ENCODE results near the gene OLIG1. TPM values are rescaled to one million over a fixed set of nuclear protein-coding genes. Genes with fewer than 3 reads are reported as not detected.

OLIG1 gene
- total RNA-seq, 1 donor from 2014 or later, result not detected

DNA sequence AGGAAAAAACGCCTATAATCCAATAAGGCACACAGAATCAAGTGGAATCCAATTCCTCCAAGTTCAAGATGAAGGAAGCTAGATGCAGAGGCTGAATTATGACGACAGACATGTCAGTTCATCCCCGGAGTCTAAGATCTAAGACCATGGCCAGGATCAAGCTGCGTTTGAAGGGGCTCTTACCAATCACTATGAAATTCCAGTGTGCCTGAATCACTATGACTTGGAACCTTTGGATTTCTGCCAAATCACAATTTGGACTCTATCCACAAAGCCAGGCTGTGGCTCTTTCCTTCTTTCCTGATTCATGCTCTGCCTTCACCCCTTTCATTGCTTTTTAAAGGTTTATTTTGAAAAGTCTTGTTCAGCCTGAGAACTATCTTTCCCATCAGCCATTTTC lies 27.1 kb upstream of the OLIG1 start:
- DNase-seq (ENCODE audit: low spot score), result no peak
- Mint-ChIP-seq H3K9me3 (ENCODE audit: low read depth) (peaks cover 5% of the 10 kb centered on the region), H3K36me3 (ENCODE audit: low read depth) (no peaks in the 10 kb centered on the region), H3K4me1 (ENCODE audit: low read depth) (peaks cover 11% of the 10 kb centered on the region), H3K27me3 (ENCODE audit: low read depth) (peaks cover 17% of the 10 kb centered on the region), H3K4me3 (ENCODE audit: unreplicated experiment) (no peak overlapping the region), H3K27ac (ENCODE audit: unreplicated experiment) (no peak overlapping the region)
- TF ChIP-seq, protein P1, sequence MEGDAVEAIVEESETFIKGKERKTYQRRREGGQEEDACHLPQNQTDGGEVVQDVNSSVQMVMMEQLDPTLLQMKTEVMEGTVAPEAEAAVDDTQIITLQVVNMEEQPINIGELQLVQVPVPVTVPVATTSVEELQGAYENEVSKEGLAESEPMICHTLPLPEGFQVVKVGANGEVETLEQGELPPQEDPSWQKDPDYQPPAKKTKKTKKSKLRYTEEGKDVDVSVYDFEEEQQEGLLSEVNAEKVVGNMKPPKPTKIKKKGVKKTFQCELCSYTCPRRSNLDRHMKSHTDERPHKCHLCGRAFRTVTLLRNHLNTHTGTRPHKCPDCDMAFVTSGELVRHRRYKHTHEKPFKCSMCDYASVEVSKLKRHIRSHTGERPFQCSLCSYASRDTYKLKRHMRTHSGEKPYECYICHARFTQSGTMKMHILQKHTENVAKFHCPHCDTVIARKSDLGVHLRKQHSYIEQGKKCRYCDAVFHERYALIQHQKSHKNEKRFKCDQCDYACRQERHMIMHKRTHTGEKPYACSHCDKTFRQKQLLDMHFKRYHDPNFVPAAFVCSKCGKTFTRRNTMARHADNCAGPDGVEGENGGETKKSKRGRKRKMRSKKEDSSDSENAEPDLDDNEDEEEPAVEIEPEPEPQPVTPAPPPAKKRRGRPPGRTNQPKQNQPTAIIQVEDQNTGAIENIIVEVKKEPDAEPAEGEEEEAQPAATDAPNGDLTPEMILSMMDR (IDR thresholded peaks at IDR 0.05), result no peak

DNA sequence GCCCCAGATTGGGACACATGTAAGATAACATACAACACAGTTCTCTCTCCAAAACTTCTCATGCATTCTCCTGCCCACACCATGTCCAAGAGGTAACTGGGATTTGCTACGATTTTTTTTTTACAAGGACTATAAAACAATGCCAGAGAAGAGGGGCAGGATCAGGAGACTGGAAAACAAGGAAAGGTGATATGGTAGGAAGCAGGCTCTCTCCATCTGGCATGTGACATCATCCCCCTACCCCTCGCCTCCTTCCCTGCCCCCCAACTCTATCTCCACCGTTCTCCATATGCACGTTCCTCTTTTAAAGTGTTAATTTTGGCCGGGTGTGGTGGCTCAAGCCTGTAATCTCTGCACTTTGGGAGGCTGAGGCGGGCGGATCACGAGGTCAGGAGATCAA lies 23.5 kb upstream of the OLIG1 start:
- TF ChIP-seq, protein P1 (IDR thresholded peaks at IDR 0.05), result no peak
- DNase-seq (ENCODE audit: low spot score), result no peak

DNA sequence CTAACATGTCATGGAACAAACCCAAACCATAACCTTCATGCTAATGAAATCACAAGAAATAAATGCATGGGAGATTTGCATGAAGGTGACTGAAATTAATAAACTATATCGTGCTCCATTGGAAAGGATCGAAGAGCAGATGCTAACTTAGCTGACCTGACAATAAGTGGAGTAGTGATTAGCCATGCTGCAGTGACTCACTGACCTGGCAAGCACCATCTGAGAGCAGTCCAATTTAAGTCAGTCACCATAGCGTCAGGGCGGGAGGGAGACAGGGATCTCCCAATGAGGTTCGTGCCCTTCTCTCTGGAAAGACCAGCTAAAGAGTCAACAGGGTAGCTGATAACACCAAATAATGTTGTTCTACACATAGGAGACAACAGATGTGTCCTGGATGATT lies 22.7 kb upstream of the OLIG1 start:
- H3K27ac Mint-ChIP-seq (ENCODE audit: unreplicated experiment), result no peak overlapping the region
- peaks cover 37% of the 10 kb centered on the region for H3K27me3 Mint-ChIP-seq (ENCODE audit: low read depth)
- peaks cover 11% of the 10 kb centered on the region for H3K4me1 Mint-ChIP-seq (ENCODE audit: low read depth)
- H3K36me3 Mint-ChIP-seq (ENCODE audit: low read depth), result no peaks in the 10 kb centered on the region
- no peaks in the 10 kb centered on the region for H3K9me3 Mint-ChIP-seq (ENCODE audit: low read depth)
- TF ChIP-seq, protein P1 (IDR thresholded peaks at IDR 0.05), result no peak
- H3K4me3 Mint-ChIP-seq (ENCODE audit: unreplicated experiment), result no peak overlapping the region
- no peak for DNase-seq (ENCODE audit: low spot score)

More for the DNA sequence above, 23.5 kb upstream of the OLIG1 start:
- Mint-ChIP-seq H3K4me3 (ENCODE audit: unreplicated experiment) (no peak overlapping the region), H3K27me3 (ENCODE audit: low read depth) (peaks cover 32% of the 10 kb centered on the region), H3K27ac (ENCODE audit: unreplicated experiment) (no peak overlapping the region), H3K36me3 (ENCODE audit: low read depth) (no peaks in the 10 kb centered on the region), H3K4me1 (ENCODE audit: low read depth) (peaks cover 11% of the 10 kb centered on the region), H3K9me3 (ENCODE audit: low read depth) (no peaks in the 10 kb centered on the region)

DNA sequence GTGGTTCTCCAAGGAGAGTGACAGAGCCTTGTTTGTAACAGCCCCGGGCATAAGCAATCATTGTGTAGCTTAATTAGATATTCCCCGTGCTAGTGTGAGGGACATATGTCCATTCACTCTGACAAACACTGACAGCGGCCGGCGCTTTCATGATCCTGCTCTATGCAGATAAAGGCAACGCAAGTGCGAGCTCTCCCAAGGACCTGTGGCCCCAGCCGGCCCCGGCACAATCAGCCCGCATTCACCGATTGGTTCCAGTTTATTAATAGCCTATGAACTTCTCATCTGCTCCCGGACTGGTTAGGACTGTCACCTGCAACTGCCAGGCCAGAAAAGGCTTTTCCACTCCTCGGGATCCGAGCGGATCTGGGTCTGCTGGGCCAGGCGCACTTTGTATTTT lies 18.0 kb upstream of the OLIG1 start:
- peaks cover 45% of the 10 kb centered on the region for H3K27me3 Mint-ChIP-seq (ENCODE audit: low read depth)
- H3K4me3 Mint-ChIP-seq (ENCODE audit: unreplicated experiment), result no peak overlapping the region

DNA sequence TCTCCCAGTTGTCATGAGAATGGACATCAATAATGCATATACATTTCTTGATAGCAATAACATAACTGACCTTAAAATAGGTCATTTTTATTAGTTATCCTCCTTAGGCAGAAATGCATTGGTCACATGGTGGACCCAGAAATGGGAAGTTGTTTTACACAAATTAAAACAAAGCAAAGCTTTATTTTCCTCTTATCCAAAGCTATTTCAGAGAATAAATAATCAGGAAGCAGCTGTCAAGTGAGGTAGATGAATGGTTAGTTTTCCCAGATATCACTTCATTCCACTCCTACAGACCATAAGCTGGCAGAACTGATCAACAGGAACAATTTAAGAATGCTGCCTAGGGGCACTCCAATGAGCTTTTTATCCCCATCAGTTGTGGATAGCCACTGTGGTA lies 16.0 kb upstream of the OLIG1 start:
- no peak overlapping the region for H3K27ac Mint-ChIP-seq (ENCODE audit: unreplicated experiment)
- no peaks in the 10 kb centered on the region for H3K36me3 Mint-ChIP-seq (ENCODE audit: low read depth)
- peaks cover 43% of the 10 kb centered on the region for H3K27me3 Mint-ChIP-seq (ENCODE audit: low read depth)
- TF ChIP-seq, protein P1 (IDR thresholded peaks at IDR 0.05), result no peak
- DNase-seq (ENCODE audit: low spot score), result no peak
- H3K4me3 Mint-ChIP-seq (ENCODE audit: unreplicated experiment), result no peak overlapping the region
- no peaks in the 10 kb centered on the region for H3K9me3 Mint-ChIP-seq (ENCODE audit: low read depth)
- H3K4me1 Mint-ChIP-seq (ENCODE audit: low read depth), result no peaks in the 10 kb centered on the region

More for the DNA sequence above, 18.0 kb upstream of the OLIG1 start:
- H3K9me3 Mint-ChIP-seq (ENCODE audit: low read depth), result no peaks in the 10 kb centered on the region
- no peak for DNase-seq (ENCODE audit: low spot score)
- TF ChIP-seq, protein P1 (IDR thresholded peaks at IDR 0.05), result no peak
- H3K4me1 Mint-ChIP-seq (ENCODE audit: low read depth), result no peaks in the 10 kb centered on the region
- no peak overlapping the region for H3K27ac Mint-ChIP-seq (ENCODE audit: unreplicated experiment)
- no peaks in the 10 kb centered on the region for H3K36me3 Mint-ChIP-seq (ENCODE audit: low read depth)

Data from chondrocyte (in vitro differentiated cells).